NCI-H1105 treated with DMSO at 0.1 percent for 48 hours (cell line): ENCODE measurements around the gene SMARCA2.
A peak's percentile ranks its signal among the peaks of the same experiment; 100 is the strongest.

Source experiments
- DNase-seq: peaks from one replicate; lab custom pipeline; 2025; lab: John Stamatoyannopoulos, UW

SMARCA2 gene

DNA sequence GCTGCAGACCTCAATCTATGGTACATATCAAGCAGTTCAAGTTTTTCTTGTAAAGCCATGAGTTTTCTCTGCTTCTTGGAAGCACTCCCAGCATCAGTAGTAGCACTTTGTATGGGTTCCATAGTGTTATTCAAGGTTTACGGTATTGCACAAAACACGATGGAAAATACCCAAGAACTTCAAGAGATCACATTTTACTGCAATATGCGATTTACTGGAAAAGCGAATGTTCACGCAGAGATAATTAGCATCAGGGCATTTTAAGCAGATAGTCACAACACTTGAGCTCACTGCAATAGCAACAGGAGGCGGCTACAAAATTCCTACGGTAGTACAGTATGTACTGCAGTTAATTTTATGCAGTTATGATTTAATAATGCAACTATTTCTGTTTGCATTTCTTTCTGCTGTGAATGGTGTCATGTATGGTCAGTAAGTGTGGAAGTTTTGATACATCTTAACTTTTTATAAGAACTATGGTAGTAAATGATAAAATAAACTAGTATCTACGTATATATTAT, 200.8 kb downstream of the SMARCA2 start:
- no peak for DNase-seq

GRCh38 chr9:2216591-2216990, 201.4 kb downstream of the SMARCA2 start:
- no peak for DNase-seq

DNA sequence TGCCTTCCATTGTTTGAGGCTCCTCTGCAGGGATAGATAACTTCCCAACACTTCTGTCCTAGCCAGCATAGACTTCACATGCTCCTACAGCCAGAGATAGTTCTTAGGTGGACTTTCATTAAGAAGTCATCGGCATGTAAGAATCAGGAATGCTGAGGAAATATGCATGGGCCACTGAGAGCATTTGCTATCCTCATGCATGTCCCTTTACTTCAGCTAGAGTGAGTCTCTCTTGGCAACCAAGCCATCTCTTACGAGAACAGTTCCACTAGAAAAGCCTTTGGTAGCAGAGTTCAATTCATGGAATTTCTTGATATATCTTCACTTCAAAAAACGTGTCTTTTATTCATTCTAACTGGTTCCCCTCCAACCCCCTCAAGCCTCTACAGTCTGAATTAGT, 202.4 kb downstream of the SMARCA2 start:
- DNase-seq, result no peak

DNA sequence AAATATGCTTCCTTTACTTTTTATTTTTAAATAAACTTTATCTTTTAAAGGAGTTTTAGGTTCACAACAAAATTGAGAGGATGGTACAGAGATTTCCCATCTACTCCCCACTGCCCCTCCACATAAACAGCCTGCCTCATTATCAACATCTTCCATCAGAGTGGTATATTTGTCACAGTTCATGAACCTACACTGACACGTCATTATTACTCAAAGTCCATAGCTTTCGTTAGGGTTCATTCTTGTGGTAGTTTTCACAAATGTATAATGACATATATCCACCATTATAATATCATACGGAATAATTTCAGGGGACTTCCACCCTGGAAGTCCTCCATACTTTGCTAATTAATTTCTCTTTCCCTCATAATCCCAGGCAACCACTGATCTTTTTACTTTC, 204.9 kb downstream of the SMARCA2 start:
- DNase-seq, result no peak

DNA sequence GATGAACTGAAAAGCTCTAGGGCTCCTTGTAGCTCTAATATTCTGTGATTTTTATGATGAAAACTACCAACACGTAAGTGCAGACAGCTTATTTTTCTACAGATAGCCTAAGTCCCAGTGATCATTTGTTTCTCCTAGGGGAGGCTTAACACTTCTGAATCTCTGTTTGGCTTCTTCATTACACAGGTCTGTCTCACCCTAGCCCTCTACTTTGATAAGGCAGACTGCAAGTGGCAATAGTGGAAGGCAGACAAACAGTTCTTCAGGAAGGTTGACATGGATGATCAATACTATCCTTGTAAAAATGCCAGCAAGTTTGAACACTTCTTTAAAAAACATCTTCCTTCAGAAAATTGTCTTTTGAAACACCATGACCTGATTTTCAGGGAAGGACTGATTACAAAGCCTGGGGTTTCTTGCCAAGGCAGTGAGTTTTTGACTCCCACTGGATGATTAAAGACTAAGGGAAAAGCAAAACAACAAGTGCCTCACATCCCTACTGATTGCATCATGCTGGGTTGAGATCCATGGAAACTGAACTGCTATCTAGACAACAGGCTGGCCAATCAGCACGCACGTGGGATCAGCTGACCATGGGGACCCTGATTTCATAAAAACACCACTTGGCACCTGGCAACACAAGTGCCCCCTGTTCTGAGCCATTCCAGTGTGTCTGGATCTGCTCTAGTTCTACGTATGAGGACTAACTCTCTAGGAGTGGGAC, 212.2 kb downstream of the SMARCA2 start:
- no peak for DNase-seq

DNA sequence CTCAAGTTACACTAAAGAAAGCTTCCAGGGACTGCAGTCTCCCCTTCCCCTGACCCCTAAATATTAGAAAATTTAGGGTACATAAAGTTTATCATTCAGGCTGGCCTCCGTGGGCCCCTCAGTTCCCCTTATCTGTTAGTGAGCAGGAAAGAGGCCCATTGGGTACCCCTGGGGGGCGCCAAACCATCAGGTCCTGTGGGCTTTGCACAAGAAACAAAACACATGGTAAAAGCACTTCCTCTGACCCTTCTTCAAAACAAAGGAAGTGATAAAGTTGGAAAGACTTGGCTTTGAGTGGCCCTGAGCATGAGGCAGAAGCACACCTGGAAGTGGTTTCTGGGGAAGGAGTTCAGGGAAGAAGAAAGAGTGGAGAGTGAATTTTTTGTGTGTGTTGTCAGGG, 213.0 kb downstream of the SMARCA2 start:
- peak; percentile 37 for DNase-seq

DNA sequence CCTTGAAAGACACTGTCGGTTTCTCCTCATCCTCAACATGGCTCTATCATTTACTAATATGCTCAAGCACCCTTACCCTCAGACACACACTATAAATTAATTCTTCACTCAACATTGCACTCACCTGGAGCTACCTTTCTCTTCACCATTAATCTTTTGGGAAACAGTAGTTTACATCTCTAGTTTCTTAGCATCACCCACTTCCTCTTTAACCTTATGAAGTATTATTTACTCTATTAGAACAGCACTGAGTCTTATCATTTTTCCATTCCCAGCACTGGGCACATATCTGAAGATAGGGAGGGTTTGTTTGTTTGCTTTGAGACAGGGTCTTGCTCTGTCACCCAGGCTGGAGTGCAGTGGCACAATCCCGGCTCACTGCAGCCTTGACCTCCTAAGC, 213.5 kb downstream of the SMARCA2 start:
- DNase-seq, result no peak

DNA sequence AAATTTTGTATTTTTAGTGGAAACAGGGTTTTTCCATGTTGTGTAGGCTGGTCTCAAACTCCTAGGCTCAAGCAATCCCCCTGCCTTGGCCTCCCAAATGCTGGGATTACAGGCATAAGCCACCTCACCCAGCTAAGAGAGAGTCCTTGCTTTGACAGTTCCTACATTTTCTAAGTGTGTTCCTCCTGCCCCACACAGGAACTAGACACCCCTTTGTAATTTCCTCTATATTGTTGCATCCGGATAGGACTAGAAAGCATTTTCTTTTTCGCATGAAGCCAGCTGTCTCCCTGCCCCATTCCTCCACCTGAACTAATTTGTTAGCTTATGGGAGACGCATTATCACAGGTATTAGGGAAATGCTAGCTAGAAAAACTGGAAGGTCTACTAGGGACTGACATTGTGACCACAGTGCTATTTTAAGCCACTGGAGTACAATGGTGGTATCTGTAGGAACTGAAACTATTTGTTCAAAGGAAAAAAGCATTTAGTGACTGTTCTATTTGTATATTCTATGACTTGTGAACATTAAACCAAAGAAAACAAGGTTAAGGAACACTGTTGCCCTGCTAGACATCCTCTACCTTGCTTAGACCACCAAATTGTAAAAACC, 214.1 kb downstream of the SMARCA2 start:
- DNase-seq, result no peak

GRCh38 chr9:2230362-2230761, 215.2 kb downstream of the SMARCA2 start:
- no peak for DNase-seq

DNA sequence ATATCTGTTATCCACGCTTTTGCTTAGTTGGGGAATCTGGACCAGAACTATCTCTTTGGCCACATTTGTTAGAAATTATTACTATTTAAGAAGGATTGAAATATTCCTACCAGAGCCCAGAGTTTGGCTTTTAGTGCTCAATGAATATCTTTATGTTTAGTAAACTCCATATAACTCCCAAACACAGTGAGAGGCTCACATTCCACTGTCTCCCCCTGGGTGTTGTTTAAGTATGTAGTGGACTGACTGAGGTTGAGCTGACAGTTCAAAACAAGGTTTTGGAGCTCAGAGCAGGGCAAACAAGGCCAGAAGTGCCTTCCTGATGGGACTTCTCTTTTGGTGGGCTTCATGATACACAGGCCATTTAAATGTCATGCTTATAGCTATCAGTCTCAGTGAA, 216.0 kb downstream of the SMARCA2 start:
- no peak for DNase-seq

DNA sequence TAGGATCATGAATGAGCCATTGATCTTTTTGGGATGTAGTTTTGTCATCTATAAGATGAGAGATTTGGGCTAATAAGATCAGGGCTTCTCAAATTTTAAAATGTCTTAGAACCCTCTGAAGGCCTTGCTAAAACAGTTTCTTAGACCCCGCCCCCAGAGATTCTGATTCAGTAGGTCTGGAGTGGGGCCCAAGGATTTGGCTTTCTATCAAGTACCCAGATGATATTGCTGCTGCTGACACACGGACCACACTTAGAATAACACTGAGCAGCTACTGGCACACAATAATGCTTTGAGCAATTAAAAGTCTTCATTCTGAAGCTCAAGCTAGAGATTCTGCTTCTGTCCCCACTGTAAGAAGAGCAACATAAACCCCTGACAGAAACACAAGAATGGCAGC, 216.7 kb downstream of the SMARCA2 start:
- no peak for DNase-seq

- DNase-seq, result no peak
Measured at GRCh38 chr9:2233274-2233673, 218.1 kb downstream of the SMARCA2 start.

DNA sequence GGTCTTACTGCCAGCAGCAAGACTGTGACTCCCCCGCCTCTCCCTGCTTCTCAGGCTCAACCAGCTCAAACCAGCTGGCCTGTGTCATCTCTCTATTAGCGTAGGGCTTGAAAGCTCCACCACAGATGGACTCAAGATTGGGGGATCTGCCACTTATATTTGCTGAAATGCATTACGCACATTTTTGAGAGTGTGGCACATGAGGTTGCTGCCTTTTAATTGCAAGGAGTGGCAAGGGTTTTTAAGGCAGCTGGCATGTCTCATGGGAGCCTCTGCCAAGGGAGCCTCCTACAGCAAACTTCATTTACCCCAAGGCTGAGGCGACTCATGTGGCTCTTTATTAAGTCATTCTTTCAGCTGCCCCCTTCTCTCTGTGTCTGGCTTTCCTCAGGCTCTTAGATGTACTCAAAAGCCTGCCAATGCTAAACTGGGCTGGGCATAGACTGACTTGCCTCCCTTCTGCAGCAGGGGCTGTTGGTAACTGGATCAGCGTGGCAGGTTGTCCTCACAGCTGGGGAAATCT, 219.3 kb downstream of the SMARCA2 start:
- no peak for DNase-seq

DNA sequence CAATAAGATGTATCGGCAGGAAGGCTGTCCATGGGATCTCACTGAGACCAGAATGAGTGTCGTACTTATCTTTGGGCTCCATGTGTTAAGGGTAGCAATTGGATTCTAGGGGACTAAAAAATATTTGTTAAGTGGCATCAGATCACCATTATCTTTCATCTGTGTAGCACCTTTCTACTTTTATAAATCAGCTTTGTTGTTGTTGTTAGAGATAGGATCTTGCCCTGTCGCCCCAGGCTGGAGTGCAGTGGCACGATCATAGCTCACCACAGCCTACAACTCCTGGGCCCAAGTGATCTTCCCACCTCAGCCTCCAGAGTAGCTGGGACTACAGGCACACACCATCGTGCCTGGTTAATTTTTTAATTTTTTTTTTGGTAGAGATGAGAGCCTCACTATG, 220.5 kb downstream of the SMARCA2 start:
- DNase-seq, result no peak

GRCh38 chr9:2236850-2237249, 221.7 kb downstream of the SMARCA2 start:
- DNase-seq, result no peak

DNA sequence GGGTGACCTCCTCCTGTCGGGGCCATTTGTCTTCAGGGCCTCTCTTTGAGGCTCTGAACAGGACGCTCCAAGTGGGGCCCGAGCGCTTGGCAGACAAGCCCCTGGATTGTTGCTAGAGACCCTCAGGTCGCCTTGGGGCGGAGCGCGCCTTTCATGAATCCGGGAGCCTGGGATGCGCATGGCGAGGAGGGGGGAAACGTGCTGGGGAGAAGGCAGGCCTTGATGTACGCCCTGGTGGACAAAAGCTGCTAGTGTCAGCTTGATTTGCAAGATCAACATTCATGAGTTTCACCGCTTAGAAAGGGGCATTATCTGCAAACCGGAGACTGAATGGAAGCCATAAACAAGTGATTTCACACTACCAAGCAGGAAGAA, 226.3 kb downstream of the SMARCA2 start:
- DNase-seq, result peak; percentile 57

- DNase-seq, result peak; percentile 86
Measured at GRCh38 chr9:2241836-2242741, 226.9 kb downstream of the SMARCA2 start.

DNA sequence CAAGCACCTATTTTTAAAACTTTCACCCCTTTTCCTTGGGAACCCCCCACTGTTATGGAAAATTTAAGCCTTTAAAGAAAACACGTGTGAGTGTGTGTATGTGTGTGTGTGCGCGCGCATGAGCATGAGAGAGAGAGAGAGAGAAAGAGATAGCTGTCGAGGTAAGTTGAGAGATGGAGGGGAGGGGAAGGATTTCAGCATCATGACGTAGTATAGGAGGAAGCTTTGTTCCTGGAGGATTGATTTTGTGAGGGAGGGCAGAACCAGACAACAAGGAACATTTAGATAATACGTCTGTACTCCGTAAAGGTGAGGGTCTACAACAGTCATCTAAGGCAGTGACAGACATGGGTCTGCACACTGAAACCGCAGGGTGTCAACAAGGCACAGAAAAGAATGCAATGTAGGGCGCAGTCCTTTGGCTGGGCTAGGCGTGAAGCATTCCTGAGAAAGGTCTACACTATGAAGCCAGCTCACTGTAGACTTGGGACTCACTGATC, 227.7 kb downstream of the SMARCA2 start:
- DNase-seq, result no peak
